ENCODE results near the gene C3orf33. TPM values are rescaled to one million over a fixed set of nuclear protein-coding genes. Genes with fewer than 3 reads are reported as not detected.

The C3orf33 gene
- total and polyA plus RNA-seq, 2 of the 8 experiments (the other 6 are each of a cell fraction or from before 2014, with no cell fraction given) = 3.4 to 4.5 TPM

DNA sequence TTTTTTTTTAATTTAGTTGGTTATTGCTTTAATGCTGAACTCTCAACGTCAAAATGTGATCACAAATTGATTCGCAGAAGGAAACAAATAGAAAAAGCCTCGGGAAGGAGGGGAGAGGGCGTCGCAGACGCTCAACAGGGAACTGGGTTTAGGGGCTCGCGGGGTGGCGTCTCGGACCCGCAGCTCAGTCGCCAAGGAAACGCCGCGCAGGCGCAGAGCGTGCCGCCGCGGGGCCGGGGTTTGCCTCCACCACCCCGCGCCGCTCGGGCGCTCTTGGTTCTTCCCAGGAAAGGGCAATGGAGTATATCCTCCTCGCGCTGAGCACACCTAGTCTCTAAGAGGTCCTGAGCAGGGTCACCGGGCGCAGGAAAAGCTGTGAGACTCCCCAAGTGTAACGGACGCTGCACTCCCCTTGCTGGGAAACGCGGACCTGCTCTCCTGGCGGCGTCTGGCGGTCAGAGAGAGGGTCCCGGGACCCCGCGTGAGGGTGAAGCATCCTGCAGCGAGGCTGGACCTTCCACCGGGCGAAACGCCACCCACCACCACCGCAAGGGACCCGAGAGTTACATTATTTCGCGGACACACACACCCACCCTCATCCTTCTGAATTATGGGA is 62.0 kb downstream of the C3orf33 start (continued):
- TF ChIP-seq RNF2 (IDR thresholded peaks at IDR 0.05; ENCODE audit: borderline replicate concordance, low read depth, low read length, missing control alignments, poor library complexity, severe bottlenecking) (no peak), NRF1 (IDR thresholded peaks at IDR 0.05; ENCODE audit: low read depth, low read length) (peak; percentile 83), CBX8 (IDR thresholded peaks at IDR 0.05; ENCODE audit: borderline replicate concordance, low read depth, low read length) (no peak), KDM1A (IDR thresholded peaks at IDR 0.05; ENCODE audit: borderline replicate concordance, low read length) (no peak), POLR2A (IDR thresholded peaks at IDR 0.05; ENCODE audit: control extremely low read depth in 1 of 2, low read depth in 2 of 2, low read length in 2 of 2) (peak in 1 of 2 experiments; percentile 49; a peak in 2 of 3 replicates), KDM5A (IDR thresholded peaks at IDR 0.05; ENCODE audit: low read length) (no peak), HDAC2 (IDR thresholded peaks at IDR 0.05; ENCODE audit: borderline replicate concordance in 1 of 2, low read depth in 2 of 2, low read length in 2 of 2) (peak in 1 of 2 experiments; percentile 41; a peak in 2 of 4 replicates), ZNF274 (IDR thresholded peaks at IDR 0.05; ENCODE audit: borderline replicate concordance, extremely low read depth, low read length) (no peak)
- TF ChIP-seq, protein P1, sequence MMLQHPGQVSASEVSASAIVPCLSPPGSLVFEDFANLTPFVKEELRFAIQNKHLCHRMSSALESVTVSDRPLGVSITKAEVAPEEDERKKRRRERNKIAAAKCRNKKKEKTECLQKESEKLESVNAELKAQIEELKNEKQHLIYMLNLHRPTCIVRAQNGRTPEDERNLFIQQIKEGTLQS (IDR thresholded peaks at IDR 0.05; ENCODE audit: insufficient read depth, low read depth, low read length) = 0 out of 2 replicates have a peak, but pooled peaks have one; percentile 1

Measured in H1 (cell line).